Adrenal gland (tissue), 12 donors: ENCODE measurements around the gene TMEM158. TPM values are rescaled to one million over a fixed set of nuclear protein-coding genes. Genes with fewer than 3 reads are reported as not detected.

ENCODE experiments used
- DNase-seq, 7 donors: peaks; one replicate each; pipeline ENCODE4 v3.0.0-alpha.2; 2019 to 2020
- H3K27ac ChIP-seq, 5 donors: fragments of 200-600 bp; sonication (generic) in 4 of 5; 1 replicate in 3 of 5; 2 replicates in 2 of 5; pipeline versions ENCODE4 v1.5.1 to v1.8.0; 2016 to 2020; ENCODE audit warnings: mild to moderate bottlenecking in 1 of 5
- H3K27me3 ChIP-seq: fragments of 200-600 bp; 2 replicates; pipeline ENCODE4 v1.8.0; 2021
- H3K36me3 ChIP-seq, 2 donors: fragments of 200-600 bp; replicated peaks in 1 of 2; 1 replicate in 1 of 2; 2 replicates in 1 of 2; pipeline versions ENCODE4 v1.5.1 to v1.8.0; 2018 to 2022
- H3K4me1 ChIP-seq, 2 donors: fragments of 200-600 bp; replicated peaks in 1 of 2; 1 replicate in 1 of 2; 2 replicates in 1 of 2; pipeline versions ENCODE4 v1.5.1 to v1.8.0; 2018 to 2021
- H3K4me3 ChIP-seq, 4 donors: fragments of 200-600 bp; sonication (generic) in 3 of 4; one replicate each; pipeline ENCODE4 v1.5.1; 2016 to 2018
- H3K9me3 ChIP-seq, 3 donors: fragments of 200-600 bp; sonication (generic) in 1 of 3; replicated peaks in 1 of 3; 1 replicate in 2 of 3; 2 replicates in 1 of 3; pipeline versions ENCODE4 v1.5.1 to v1.8.0; 2016 to 2021
- POLR2A ChIP-seq, 2 donors: fragments of 450-650 bp; IDR thresholded peaks; one replicate each; pipeline ENCODE4 v1.6.1; 2017; ENCODE audit warnings: antibody characterized with exemption in 2 of 2, mild to moderate bottlenecking in 2 of 2, moderate library complexity in 1 of 2
- WGBS, 4 donors: extraction: QIAGEN DNeasy Blood & Tissue Kit in 2 of 4; methylation state at CpG; one replicate each; pipeline versions ENCODE4 v1.1.5 to v1.1.7; 2013 to 2017; 5-methylcytosine and 5-hydroxymethylcytosine counted together
- intact Hi-C, 2 donors: fragments of 100-400 bp; cut with DNase I; formaldehyde crosslinking; loops; one replicate each; pipeline versions ENCODE4 v1.14.1 to v1.15.0; 2022 to 2023
- polyA plus RNA-seq, 3 donors: library from polyadenylated mRNA; stranded (reverse); fragments of 200-250 nt in 2 of 3; fragments of 350-450 nt in 1 of 3; fragmentation: Illumina TruSeq in 1 of 3; extraction: RNeasy Lipid Tissue Mini Kit (QIAGEN cat#74804) in 1 of 3; gene quantifications; one replicate each; pipeline ENCODE4 v1.2.3, GENCODE V29; 2013 to 2014
- total RNA-seq, 9 donors: library from RNA; depleted of rRNA in 4 of 9; stranded (reverse); fragments of >200 nt in 4 of 9; fragments of 120-200 nt in 1 of 9; fragmentation: NEBNext Ultra II Directional in 1 of 9; extraction: Animal tissue kit (Norgen Biotek cat#: 25700) in 1 of 9; gene quantifications; one replicate each; pipeline versions ENCODE4 v1.1.0 to v1.2.4, GENCODE V29; 2013 to 2023
- TF ChIP-seq, protein P1 (sequence below), 6 experiments: fragments of 450-650 bp in 4 of 6; fragments of 200-600 bp in 2 of 6; sonication (generic) in 1 of 6; IDR thresholded peaks; 1 replicate in 5 of 6; 2 replicates in 1 of 6; pipeline versions ENCODE4 v1.5.1 to v1.8.0; 2016 to 2021; ENCODE audit warnings: antibody characterized with exemption in 6 of 6, mild to moderate bottlenecking in 2 of 6, moderate library complexity in 1 of 6
- donor health status: healthy with polysubstance abuse.
- donor health status: Bipolar disorder and iron deficiency.
- donor health status: DM: yes; HTN: yes; CAD: no.
- donor health status: DM: no; HTN: no; CAD: no.
- donor health status: DM: no; HTN: no; CAD: no.
- donor health status: DM: yes; HTN: yes; CAD: no.

TMEM158 gene
- total and polyA plus RNA-seq, 12 donors = 2.1 to 31.4 (median 14.0) TPM

DNA sequence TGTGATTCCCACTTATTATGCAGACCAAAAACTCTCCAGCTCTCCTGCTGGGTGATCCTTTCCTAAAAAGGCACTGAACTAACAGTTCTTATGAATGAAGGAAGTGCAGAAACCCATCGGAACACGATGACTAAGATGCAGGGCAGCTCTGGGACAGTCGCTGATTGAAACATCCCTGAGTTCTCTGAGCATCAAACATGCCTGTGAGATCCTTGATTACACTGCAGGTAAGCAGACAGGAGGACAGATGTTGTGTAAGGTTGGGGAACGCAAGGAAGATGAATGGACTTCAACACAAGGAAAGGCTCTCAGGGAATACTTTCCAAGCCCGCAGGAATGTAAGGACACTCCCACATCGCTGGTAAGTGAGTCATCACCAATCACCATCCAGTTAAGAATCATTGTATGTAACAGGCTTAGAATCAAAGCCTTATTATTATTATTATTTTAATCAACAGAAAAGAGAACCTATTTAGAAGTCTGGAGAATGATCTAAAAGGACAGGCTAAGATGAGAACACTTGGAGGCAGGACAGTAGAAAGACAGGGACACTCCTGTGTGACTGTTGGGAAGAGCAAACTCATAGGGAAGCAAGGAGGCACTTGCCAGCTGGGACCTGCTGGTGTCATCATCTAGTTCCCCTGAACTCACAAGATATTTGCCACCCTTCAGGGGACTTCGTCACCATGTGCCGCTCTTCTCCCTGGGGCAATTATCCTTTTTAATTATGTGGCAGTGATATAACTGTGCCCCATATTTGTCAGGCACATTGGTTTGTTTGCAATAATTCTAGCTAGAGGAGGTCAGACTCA, 26.0 kb downstream of the TMEM158 start:
- peak in 3 of 7 donors; percentile 36 to 62 (median 48) for DNase-seq
- WGBS, 4 donors = 50 to 69% (median 60%) methylated on average over 8 of the region's 8 CpGs
- intact Hi-C loops = no loop called here
- H3K27me3 ChIP-seq = no peaks in the 10 kb centered on the region
- H3K36me3 ChIP-seq = no peaks in the 10 kb centered on the region
- H3K9me3 ChIP-seq = no peaks in the 10 kb centered on the region
- H3K27ac ChIP-seq = no peak overlapping the region
- H3K4me3 ChIP-seq = no peak overlapping the region
- TF ChIP-seq POLR2A (IDR thresholded peaks at IDR 0.05) = no peak
- TF ChIP-seq, protein P1, sequence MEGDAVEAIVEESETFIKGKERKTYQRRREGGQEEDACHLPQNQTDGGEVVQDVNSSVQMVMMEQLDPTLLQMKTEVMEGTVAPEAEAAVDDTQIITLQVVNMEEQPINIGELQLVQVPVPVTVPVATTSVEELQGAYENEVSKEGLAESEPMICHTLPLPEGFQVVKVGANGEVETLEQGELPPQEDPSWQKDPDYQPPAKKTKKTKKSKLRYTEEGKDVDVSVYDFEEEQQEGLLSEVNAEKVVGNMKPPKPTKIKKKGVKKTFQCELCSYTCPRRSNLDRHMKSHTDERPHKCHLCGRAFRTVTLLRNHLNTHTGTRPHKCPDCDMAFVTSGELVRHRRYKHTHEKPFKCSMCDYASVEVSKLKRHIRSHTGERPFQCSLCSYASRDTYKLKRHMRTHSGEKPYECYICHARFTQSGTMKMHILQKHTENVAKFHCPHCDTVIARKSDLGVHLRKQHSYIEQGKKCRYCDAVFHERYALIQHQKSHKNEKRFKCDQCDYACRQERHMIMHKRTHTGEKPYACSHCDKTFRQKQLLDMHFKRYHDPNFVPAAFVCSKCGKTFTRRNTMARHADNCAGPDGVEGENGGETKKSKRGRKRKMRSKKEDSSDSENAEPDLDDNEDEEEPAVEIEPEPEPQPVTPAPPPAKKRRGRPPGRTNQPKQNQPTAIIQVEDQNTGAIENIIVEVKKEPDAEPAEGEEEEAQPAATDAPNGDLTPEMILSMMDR (IDR thresholded peaks at IDR 0.05) = no peak
- H3K4me1 ChIP-seq = no peaks in the 10 kb centered on the region

DNA sequence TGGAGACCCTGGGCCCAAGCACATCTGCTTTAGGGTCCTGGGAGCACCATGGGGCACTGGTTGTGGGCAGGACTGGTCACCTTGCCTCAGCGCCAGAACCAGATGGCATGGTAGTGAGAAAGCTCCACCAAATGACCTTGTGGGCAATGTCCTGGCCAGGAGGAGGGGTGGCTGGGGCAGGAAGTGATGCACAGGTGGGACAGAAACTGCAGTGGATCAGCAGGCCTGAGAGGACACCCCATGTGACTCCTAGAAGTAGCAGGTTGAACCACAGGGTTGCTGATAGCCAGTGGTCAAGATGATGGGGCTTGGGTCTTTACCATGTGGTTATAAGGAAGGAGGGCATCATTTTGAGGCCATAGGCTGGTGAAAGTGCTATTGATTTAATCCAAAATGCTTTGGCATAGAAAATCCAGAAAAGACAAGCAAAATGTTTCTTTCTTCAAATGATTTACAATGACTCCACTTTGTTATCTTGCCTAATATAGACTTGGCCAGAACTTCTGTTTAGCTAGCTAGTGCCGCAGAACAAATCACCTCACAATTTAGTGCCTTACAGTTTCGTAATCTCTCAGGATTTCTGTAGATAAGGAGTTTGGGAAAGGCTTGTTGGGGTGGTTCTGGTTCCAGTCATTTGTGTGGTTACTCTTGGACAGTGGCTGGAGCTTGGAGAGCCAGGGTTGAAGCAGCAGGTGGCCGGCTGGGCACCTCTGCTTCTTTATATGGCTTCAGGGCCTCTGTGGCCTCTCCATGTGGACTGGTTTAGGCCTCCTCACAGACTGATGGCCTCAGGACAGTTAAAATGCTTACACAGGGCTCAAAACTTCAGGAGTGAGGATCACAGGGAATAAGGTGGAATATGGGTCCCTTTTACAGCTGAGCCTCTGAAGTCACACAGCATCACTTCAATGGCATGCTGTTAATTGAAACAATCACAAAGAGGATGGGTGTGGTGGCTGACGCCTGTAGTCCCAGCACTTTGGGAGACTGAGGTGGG, 27.5 kb downstream of the TMEM158 start:
- Histone ChIP-seq H3K27me3 (no peaks in the 10 kb centered on the region), H3K4me3 (no peak overlapping the region), H3K4me1 (no peaks in the 10 kb centered on the region), H3K27ac (peak overlapping the region in 1 of 5 donors; percentile 23), H3K9me3 (no peaks in the 10 kb centered on the region), H3K36me3 (no peaks in the 10 kb centered on the region)
- 72 to 78% (median 75%) methylated on average over 5 of the region's 5 CpGs for WGBS, 4 donors
- intact Hi-C loops = no loop called here
- peak in 2 of 7 donors; percentile 24 to 41 for DNase-seq
- no peak for TF ChIP-seq POLR2A (IDR thresholded peaks at IDR 0.05)
- TF ChIP-seq, protein P1 (IDR thresholded peaks at IDR 0.05) = no peak

DNA sequence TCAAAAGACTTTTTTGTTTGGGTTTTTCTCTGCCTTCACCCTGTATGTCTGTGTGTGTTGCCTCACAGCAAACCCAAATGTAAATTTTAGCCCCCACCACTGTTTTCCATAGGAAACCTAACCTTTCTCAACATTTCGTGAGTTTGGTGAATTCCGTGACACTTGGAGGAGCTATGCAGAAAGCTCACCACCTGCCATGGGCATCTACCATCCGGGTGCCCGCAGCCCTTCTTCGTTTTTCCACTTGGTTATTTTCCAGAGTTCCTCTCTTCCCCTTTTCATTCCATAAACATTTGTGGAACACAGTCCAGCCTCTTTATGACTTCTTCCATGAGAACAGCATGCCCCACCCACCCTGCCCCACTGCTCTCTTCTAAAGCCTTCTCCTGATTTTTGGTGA, 31.3 kb downstream of the TMEM158 start:
- Histone ChIP-seq H3K36me3 (no peaks in the 10 kb centered on the region), H3K4me3 (no peak overlapping the region), H3K9me3 (no peaks in the 10 kb centered on the region), H3K4me1 (no peaks in the 10 kb centered on the region), H3K27me3 (no peaks in the 10 kb centered on the region), H3K27ac (no peak overlapping the region)
- TF ChIP-seq, protein P1 (IDR thresholded peaks at IDR 0.05) = no peak
- no peak for TF ChIP-seq POLR2A (IDR thresholded peaks at IDR 0.05)
- DNase-seq = no peak
- intact Hi-C loops = no loop called here
- 79 to 90% (median 86%) methylated on average over 5 of the region's 5 CpGs for WGBS, 4 donors

DNA sequence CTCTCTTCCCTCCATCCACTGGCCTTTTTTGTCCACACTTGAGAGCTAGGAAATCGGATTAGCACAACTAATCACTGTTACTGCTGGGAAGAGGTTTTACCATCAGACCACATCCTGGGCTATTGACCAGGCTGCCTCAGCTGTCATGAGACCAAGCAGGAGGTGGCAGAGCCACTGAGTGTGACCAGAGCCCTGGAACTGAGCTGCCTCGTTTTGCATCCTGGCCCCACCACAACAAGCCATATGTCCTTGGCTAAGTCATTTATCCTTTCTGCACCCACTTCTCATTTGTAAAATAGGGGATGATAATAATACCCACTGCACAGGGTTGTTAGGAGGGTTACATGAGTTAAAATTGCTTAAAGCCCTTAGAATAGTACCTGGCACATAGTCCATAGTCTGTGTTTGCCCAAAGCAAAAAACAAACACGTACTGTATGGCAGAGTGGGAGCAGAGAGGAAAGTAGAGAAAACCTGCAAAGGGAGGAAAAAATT, 34.1 kb downstream of the TMEM158 start:
- 60 to 88% (median 77%) methylated on average over 3 of the region's 3 CpGs for WGBS, 4 donors
- Histone ChIP-seq H3K4me1 (no peaks in the 10 kb centered on the region), H3K4me3 (no peak overlapping the region), H3K27me3 (no peaks in the 10 kb centered on the region), H3K27ac (no peak overlapping the region), H3K9me3 (no peaks in the 10 kb centered on the region), H3K36me3 (no peaks in the 10 kb centered on the region)
- no peak for DNase-seq
- intact Hi-C loops = no loop called here
- TF ChIP-seq POLR2A (IDR thresholded peaks at IDR 0.05) = no peak
- TF ChIP-seq, protein P1 (IDR thresholded peaks at IDR 0.05) = no peak
